Fibroblast of the conjunctiva (primary cell): ENCODE results near the gene SALL2.

ENCODE experiments used
- DNase-seq: peaks from one replicate; pipeline ENCODE4 v3.0.0-alpha.2; 2010; ENCODE audit warnings: low read depth

The SALL2 gene

DNA sequence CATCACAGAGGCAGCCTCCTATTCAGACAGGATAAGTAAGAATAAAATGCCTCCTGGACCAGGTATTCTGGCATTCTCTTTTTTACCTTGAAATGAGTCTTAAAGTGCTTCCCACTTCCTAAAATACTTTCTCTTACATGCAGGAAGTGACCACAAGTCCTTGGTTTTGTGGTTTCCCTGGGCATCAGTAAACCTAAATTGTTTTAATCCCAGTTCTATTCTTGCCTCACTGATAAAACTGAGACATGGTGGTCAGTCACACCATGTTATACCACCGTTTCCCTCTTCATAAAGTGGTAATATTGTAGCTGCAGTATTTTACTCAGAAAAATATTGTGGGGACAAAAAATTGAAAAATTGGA, 1.2 kb upstream of the SALL2 start:
- DNase-seq: no peak

GRCh38 chr14:21526672-21527317, 649 bp upstream of the SALL2 start:
- DNase-seq: no peak

GRCh38 chr14:21525571-21525961, 580 bp downstream of the SALL2 start:
- DNase-seq: no peak

DNA sequence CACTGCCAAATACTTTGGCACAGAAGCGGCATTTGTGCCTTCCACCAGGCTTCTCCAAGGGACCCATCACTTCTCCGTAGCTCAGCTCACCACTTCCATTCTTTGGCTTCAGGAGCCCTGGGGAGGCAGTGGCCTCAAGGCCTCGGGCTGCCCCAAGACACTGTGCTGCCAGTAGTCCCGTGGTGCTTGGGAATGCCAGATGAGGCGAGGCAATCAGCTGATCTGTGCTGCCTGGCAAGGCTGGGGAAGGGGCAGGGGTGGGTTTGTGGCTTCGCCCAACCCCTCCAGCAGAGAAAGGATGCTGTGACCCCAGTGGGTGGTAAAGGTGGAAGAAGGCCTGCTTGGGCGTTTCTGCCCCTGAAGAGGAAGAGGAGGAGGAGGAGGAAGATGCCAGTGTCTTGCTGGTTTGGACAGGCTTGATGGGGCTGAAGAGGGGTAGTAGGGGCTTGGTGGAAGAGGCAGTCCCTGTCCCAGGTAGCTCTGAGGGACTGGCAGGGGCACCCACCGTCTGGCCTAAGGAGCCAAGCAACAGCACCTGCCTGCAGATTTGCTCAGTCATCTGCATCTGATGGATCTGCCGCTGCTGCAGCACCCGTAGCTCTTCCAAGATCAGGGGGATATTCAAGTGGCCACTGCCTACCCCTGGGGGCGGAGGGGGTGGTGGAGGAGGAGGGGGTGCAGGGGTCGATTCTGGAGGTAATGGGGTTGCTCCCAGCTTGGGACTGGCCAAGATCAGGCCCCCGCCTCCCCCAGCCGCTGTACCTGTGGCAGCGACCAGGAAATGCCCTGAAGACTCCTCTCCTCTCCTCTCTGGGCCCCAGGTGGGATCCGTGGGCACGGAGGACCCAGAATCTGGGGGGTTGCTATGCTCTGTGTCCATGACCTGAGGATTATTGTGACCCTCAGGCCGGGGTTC, 1.3 kb downstream of the SALL2 start:
- DNase-seq: no peak

DNA sequence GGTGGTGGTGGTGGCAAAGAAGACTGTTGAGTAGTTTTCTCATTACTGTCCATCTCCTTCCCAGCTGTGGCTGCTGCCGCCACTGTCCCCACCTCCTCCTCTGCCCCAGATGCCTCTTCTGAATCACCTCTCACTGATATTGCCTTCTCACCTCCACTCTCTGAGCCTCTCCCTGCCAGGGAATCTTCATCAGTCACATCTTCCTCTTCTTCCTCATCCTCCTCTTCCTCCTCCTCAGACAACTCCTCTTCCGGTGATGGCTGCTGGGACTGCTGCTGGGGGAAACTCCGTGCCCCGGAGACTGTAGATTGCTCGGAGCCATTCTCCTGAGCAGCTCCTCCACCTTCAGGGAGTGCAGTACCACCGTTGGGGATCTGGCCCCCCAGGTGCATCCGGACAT, 2.9 kb downstream of the SALL2 start:
- DNase-seq: no peak

- DNase-seq: no peak
Observed at GRCh38 chr14:21521501-21521900, 4.6 kb downstream of the SALL2 start.

GRCh38 chr14:21520767-21521166, 5.4 kb downstream of the SALL2 start:
- no peak for DNase-seq

GRCh38 chr14:21518725-21519124, 7.4 kb downstream of the SALL2 start:
- no peak for DNase-seq

DNA sequence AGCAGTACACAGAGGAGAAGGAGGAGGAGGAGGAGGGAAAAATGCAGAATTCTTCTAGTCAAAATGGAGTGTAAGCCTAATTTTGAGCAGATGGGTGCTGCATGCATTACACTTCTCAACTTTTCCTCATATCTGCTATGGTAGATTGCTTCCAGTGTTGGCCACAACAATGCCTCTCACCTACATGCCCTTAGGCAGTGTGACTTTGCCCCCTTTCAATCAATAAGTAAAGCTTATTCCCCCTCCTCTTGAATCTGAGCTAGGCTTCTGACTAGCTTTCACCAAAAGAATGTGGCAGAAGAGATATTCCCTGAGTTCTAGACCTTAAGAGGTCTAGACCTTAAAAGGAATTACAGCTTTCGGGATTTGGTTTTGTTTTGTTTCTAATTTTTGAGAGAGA, 11.8 kb downstream of the SALL2 start:
- DNase-seq: no peak

GRCh38 chr14:21510735-21511657, 15.2 kb downstream of the SALL2 start, which contains the start of gene METTL3:
Gene METTL3, minus strand, starts transcription at chr14:21511340. Its CDS starts 117 bp downstream, at chr14:21511223.
- DNase-seq: peak; percentile 99

- DNase-seq: no peak
Observed at GRCh38 chr14:21509432-21510143, 16.6 kb downstream of the SALL2 start.

DNA sequence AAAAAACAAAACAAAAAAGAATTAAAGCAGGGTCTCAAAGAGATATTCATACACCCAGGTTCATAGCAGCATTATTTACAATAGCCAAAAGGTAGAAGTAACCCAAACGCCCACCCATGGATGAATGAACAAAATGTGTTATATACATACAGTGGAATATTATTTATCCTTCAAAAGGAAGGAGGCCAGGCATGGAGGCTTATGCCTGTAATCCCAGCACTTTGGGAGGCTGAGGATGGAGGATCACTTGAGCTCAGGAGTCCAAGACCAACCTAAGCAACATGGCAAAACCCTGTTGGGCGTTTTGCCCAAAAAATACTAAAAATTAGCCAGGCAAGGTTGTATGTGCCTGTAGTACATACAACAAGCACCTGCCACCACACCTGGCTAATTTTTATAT, 19.6 kb downstream of the SALL2 start:
- no peak for DNase-seq

- no peak for DNase-seq
Observed at GRCh38 chr14:21505012-21505553, 21.1 kb downstream of the SALL2 start.

- no peak for DNase-seq
Observed at GRCh38 chr14:21503376-21503775, 22.8 kb downstream of the SALL2 start.

- no peak for DNase-seq
Observed at GRCh38 chr14:21501568-21501967, 24.6 kb downstream of the SALL2 start.

- peak; percentile 34 for DNase-seq
Observed at GRCh38 chr14:21498540-21499526, 27.3 kb downstream of the SALL2 start.

- no peak for DNase-seq
Observed at GRCh38 chr14:21496453-21496852, 29.7 kb downstream of the SALL2 start.

DNA sequence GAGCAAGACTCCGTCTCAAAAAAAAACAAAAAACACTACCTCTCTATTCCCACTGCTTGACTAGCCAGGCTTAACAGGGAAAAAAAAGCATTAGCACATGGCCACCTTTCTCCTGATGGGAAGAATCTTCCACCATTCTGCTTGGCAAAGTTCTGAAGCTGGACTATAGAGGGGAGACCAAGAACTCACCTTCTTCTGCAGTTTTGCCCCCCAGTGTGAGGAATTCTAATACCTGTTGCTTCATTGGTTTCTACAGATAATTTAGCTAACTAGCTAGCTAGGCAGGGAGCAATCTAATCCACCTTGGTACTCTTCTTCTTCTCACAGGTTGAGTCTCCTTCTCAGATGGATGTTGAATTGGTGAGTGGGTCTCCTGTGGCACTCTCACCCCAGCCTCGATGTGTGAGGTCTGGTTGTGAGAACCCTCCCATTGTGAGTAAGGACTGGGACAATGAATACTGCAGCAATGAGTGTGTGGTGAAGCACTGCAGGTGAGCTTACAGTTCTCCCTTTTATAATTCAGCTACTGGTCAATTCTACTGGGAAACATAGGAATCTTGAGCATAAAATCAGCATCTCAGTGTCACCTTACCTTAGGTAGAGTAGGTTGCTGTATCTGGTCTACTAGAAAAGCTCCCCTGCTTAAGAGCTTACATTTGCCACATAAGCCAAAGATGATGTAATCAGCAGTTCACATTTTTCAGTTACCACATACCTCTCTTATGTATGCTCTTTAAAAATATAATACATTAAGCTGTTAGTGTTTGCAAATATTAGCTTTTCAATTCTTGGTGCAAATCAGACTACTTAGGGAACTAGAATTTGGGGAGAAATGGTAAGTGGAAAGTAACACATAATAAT, 31.0 kb downstream of the SALL2 start:
- no peak for DNase-seq

DNA sequence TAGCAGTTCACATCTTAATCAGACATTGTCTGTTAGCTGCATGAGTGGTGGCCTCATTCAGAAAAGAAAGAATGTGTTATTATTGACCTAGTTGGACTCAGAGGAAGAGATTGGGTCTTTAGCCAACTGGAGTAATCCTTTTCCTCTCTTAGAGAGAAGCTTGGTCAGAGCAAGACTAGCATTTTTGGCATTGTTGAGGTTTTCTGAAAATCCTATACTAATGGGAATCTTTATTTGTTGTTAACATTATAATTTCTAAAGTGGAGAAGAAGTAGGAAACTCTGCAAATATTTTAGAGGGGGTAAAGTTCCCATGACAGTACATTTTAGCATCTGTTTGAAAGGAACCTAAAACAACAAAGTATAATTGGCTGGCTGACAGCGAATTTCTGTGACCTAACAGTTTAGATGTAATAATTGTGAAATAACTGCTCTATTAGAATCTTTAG, 39.5 kb downstream of the SALL2 start:
- peak; percentile 37 for DNase-seq
